Ovary (tissue), 9 donors: ENCODE measurements around the gene KMT2B. TPM values are rescaled to one million over a fixed set of nuclear protein-coding genes. Genes with fewer than 3 reads are reported as not detected.

ENCODE experiments used
- DNase-seq, 5 donors: peaks; one replicate each; pipeline ENCODE4 v3.0.0-alpha.2; 2019 to 2020
- H3K27ac ChIP-seq, 2 donors: fragments of 200-600 bp; one replicate each; pipeline versions ENCODE4 v1.5.1 to v1.8.0; 2019 to 2022
- H3K27me3 ChIP-seq: fragments of 200-600 bp; one replicate; pipeline ENCODE4 v1.8.0; 2022
- H3K36me3 ChIP-seq: fragments of 200-600 bp; sonication (generic); one replicate; pipeline ENCODE4 v1.5.1; 2019
- H3K4me1 ChIP-seq: one replicate; pipeline ENCODE4 v1.8.1; 2013; ENCODE audit warnings: mild to moderate bottlenecking, moderate library complexity; ENCODE audit not compliant: insufficient read depth
- H3K4me3 ChIP-seq: fragments of 200-600 bp; sonication (generic); one replicate; pipeline ENCODE4 v1.5.1; 2017
- H3K9me3 ChIP-seq, 2 donors: fragments of 200-600 bp in 1 of 2; sonication (generic) in 1 of 2; one replicate each; pipeline versions ENCODE4 v1.5.1 to v1.8.1; 2013 to 2019; ENCODE audit warnings: mild to moderate bottlenecking in 1 of 2, moderate library complexity in 1 of 2
- EP300 ChIP-seq: sonication (generic); formaldehyde crosslinking; IDR thresholded peaks from one replicate; pipeline ENCODE4 v1.6.1; 2017; ENCODE audit warnings: antibody characterized with exemption
- POLR2A ChIP-seq: fragments of 450-650 bp; IDR thresholded peaks from one replicate; pipeline ENCODE4 v1.6.1; 2017; ENCODE audit warnings: antibody characterized with exemption, mild to moderate bottlenecking, moderate library complexity
- WGBS, 3 donors: extraction: QIAGEN DNeasy Blood & Tissue Kit in 1 of 3; methylation state at CpG; one replicate each; pipeline versions ENCODE4 v1.1.5 to v1.1.7; 2013 to 2017; 5-methylcytosine and 5-hydroxymethylcytosine counted together
- intact Hi-C, 4 donors: fragments of 100-400 bp; cut with DNase I; formaldehyde crosslinking; loops; one replicate each; pipeline versions ENCODE4 v1.11.0 to v1.15.1; 2022 to 2023
- polyA plus RNA-seq, 2 donors: library from polyadenylated mRNA; stranded (reverse); fragments of 200-250 nt in 1 of 2; fragments of 350-450 nt in 1 of 2; fragmentation: Illumina TruSeq in 1 of 2; extraction: RNeasy Lipid Tissue Mini Kit (QIAGEN cat#74804) in 1 of 2; gene quantifications; one replicate each; pipeline ENCODE4 v1.2.3, GENCODE V29; 2013 to 2014
- total RNA-seq, 7 donors: library from RNA; depleted of rRNA in 2 of 7; stranded (reverse); fragments of >200 nt in 2 of 7; fragmentation: NEBNext Ultra II Directional in 3 of 7; extraction: Animal tissue kit (Norgen Biotek cat#: 25700) in 3 of 7; gene quantifications; one replicate each; pipeline versions ENCODE4 v1.1.0 to v1.2.4, GENCODE V29; 2016 to 2023
- TF ChIP-seq, protein P1 (sequence below), 3 donors: fragments of 450-650 bp in 2 of 3; fragments of 200-600 bp in 1 of 3; IDR thresholded peaks; one replicate each; pipeline versions ENCODE4 v1.5.1 to v1.8.0; 2016 to 2022; ENCODE audit warnings: antibody characterized with exemption in 3 of 3, mild to moderate bottlenecking in 1 of 3
- donor health status: DM: no; HTN: no; CAD: no; lungs with moderate emphysema.
- donor health status: DM: no; HTN: no; CAD: no.
- donor health status: Bipolar disorder and iron deficiency.
- donor health status: DM: yes; HTN: yes; CAD: no.
- donor health status: DM: no; HTN: no; CAD: no.
- donor health status: DM: yes; HTN: yes; CAD: no.

The KMT2B gene
- total and polyA plus RNA-seq, 9 donors: 8.8 to 53.7 (median 34.1) TPM

DNA sequence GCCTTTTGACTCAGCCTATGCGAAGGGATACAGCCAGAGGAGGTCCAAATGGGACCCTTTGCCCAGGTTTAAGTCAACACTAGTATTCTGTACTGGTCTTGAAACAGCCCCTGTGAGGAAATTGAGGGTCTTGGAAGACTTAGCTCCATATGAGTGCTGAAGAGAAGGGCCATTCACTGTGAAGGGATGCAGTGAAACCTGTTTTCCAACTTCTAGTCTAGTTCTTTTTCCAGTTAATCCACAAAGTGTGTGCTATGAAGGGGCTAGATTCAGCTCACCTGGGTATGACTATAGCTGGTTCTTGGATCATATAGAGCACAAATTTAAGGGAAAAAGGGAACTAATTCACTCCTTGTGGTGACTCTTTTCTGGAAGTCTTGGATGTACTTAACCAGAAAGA is 9.4 kb upstream of the KMT2B start:
- Histone ChIP-seq H3K36me3 (no peaks in the 10 kb centered on the region), H3K4me3 (no peak overlapping the region), H3K27me3 (no peaks in the 10 kb centered on the region), H3K4me1 (no peaks in the 10 kb centered on the region), H3K9me3 (no peaks in the 10 kb centered on the region), H3K27ac (no peak overlapping the region)
- TF ChIP-seq POLR2A (no peak), EP300 (no peak)
- DNase-seq: no peak
- 79 to 90% (median 86%) methylated on average over 1 of the region's 1 CpG for WGBS, 3 donors
- intact Hi-C loops: no loop called here

DNA sequence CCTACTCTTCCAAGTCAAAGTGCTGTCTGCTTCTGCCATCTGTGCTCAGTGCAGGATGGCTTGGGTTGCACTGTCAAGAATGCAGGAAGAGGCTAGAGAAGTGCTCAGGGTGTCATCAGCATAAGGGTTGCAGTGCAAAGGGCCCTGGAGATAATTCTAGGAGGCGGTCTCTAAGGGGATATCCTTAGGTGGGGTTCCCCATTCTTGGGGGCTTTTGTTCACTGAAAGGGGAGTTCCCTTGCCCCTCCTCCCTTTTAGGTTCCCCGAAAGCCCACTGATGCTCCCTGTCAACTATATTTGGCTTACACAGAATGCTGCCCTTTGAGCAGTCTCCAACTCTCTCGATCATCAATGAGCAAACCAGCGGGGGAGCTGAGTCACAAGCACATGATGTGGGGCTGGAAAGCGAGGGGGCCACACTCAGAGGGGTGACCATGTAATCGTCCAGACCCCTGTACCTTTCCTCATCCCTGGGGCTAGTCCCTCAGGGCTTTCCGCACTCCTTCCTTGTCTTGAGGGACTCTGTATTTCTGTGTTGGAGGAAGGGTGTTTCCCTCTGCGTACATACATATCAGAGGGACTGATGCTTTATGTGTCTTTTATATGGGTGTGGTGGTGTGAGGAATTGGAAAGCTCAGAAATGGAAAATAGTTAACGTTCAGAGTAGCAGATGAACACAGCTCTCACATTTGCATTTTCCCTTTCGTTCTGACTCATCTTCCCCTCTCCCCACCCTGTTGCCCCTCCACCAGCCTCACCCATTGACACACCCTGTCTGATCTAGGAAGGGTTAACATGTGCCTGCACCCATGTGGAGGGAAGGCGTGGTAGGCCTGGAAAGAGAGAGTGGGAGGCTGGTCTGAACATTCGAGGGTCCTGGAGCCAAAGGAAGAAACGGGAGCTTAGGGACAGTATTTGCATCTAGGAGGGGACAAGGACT is 6.7 kb upstream of the KMT2B start:
- WGBS, 3 donors: 45 to 61% (median 52%) methylated on average over 13 of the region's 13 CpGs

DNA sequence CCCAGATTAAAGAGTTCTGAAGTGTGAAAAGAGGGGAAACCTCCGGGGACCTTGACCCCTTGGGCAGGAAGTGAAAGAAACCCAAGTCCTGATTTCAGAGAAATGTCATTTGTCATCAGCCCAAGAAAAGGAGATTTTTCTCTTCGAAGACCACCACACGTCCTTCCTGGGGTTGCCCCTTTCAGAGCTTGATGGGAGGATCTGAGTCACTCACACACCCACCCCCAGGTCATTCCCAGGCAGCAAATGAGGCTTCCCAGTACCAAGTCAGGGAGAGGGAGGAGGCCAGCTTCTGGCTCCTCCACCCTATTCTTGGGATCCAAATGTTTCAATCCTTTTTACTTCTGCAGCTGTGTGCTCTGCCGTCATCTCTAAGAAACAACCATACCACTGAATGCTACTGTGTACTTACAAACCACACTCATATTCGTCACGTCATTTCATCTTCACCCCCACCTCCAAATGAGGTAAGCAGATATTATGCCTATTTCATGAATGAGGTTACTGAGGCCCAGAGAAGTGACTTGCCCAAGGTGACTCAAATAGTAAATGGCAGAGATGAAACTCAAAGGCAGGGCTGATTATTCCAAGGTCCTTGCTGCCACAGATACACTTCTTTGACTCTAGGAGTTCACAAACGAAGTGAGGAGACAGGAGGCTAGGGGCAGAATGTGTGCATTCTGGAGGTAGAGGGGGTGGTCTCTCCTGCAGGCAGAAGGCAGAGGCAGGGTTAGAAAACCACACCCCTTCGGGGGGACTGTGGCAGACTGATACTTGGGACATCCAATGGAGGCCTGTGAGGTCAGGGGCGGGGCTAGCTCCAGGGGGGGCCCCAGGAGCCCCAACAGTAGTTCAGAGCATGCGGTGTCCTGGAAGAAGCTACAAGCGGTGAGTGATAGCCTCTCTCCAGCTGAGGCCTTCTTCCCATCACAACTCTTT is 5.0 kb upstream of the KMT2B start:
- no peak overlapping the region for H3K27ac ChIP-seq
- intact Hi-C loops: loop anchor here in 1 of 4 donors (10.0 kb wide), 1 partner anchor 102 kb away; the partner anchor contains the start of gene PRODH2
- no peaks in the 10 kb centered on the region for H3K9me3 ChIP-seq
- no peak overlapping the region for H3K4me3 ChIP-seq
- WGBS, 3 donors: 65 to 75% (median 72%) methylated on average over 11 of the region's 11 CpGs
- DNase-seq: no peak
- H3K36me3 ChIP-seq: no peaks in the 10 kb centered on the region
- H3K27me3 ChIP-seq: no peaks in the 10 kb centered on the region
- TF ChIP-seq EP300 (no peak), POLR2A (no peak)
- TF ChIP-seq, protein P1, sequence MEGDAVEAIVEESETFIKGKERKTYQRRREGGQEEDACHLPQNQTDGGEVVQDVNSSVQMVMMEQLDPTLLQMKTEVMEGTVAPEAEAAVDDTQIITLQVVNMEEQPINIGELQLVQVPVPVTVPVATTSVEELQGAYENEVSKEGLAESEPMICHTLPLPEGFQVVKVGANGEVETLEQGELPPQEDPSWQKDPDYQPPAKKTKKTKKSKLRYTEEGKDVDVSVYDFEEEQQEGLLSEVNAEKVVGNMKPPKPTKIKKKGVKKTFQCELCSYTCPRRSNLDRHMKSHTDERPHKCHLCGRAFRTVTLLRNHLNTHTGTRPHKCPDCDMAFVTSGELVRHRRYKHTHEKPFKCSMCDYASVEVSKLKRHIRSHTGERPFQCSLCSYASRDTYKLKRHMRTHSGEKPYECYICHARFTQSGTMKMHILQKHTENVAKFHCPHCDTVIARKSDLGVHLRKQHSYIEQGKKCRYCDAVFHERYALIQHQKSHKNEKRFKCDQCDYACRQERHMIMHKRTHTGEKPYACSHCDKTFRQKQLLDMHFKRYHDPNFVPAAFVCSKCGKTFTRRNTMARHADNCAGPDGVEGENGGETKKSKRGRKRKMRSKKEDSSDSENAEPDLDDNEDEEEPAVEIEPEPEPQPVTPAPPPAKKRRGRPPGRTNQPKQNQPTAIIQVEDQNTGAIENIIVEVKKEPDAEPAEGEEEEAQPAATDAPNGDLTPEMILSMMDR (IDR thresholded peaks at IDR 0.05): no peak
- H3K4me1 ChIP-seq: peaks cover 5% of the 10 kb centered on the region

More for the DNA sequence above, 6.7 kb upstream of the KMT2B start:
- Histone ChIP-seq H3K27me3 (no peaks in the 10 kb centered on the region), H3K4me3 (no peak overlapping the region), H3K4me1 (peaks cover 5% of the 10 kb centered on the region), H3K27ac (no peak overlapping the region), H3K9me3 (no peaks in the 10 kb centered on the region), H3K36me3 (no peaks in the 10 kb centered on the region)
- intact Hi-C loops: loop anchor here in 1 of 4 donors (10.0 kb wide), 1 partner anchor 104 kb away; the partner anchor contains the start of gene PRODH2
- no peak for TF ChIP-seq POLR2A
- TF ChIP-seq, protein P1 (IDR thresholded peaks at IDR 0.05): no peak
- TF ChIP-seq EP300: no peak
- DNase-seq: no peak

DNA sequence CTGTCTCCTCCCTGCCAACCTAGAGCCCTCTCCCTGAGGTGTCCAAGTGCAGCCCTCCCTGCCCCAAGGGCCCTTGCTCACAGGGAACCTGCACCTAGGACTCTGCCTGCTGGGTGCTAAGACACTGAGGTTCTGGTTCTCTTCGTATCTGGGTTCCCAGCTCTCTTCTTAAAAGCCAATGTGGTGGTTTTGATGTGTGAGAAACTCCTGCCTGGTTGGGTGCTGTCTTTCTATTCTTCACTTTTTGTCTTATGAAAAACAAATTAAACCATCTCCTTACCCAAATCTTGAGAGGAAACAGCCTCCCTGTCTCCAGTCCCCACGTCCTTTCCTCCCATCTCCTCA is 4.3 kb upstream of the KMT2B start:
- Histone ChIP-seq H3K36me3 (no peaks in the 10 kb centered on the region), H3K4me3 (no peak overlapping the region), H3K27ac (no peak overlapping the region), H3K27me3 (no peaks in the 10 kb centered on the region), H3K4me1 (peaks cover 5% of the 10 kb centered on the region), H3K9me3 (no peaks in the 10 kb centered on the region)
- intact Hi-C loops: loop anchor here in 1 of 4 donors (10.0 kb wide), 1 partner anchor 101 kb away; the partner anchor contains the start of gene PRODH2
- TF ChIP-seq, protein P1 (IDR thresholded peaks at IDR 0.05): no peak
- TF ChIP-seq POLR2A (no peak), EP300 (no peak)
- 58 to 74% (median 69%) methylated on average over 2 of the region's 2 CpGs for WGBS, 3 donors
- no peak for DNase-seq
